Mucosa of gallbladder (tissue), 1 donor: ENCODE measurements around the gene DRAXIN. TPM values are rescaled to one million over a fixed set of nuclear protein-coding genes. Genes with fewer than 3 reads are reported as not detected.

ENCODE experiments used
- DNase-seq: peaks from one replicate; pipeline ENCODE4 v3.0.0-alpha.2; 2020; ENCODE audit warnings: low spot score
- total RNA-seq: library from RNA; stranded (reverse); gene quantifications from one replicate; pipeline ENCODE4 v1.2.1, GENCODE V29; 2021
- donor health status: DM: no; HTN: no; CAD: no.

DRAXIN gene
- total RNA-seq, 1 donor from 2014 or later: 0.12 TPM

DNA sequence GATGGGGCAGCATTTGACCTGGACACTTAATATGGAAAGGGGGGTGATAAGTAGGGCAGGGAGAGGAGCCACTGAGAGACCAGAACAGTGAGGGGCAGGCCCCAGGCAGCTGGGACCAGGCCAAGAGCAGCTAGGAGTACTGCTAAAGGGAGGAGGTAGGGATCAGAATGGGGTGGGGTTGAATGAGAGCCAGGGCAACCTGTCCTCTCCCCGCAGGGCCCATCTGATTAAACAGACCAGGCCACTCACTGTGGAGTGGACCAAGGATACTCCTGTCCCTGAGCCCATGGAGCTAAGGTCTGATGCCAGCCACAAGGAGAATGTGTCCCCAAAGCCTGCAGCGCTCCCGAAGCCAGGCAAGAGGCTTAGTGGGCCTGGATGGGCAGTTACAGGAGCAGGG lies 72.6 kb downstream of the DRAXIN start:
- no peak for DNase-seq

DNA sequence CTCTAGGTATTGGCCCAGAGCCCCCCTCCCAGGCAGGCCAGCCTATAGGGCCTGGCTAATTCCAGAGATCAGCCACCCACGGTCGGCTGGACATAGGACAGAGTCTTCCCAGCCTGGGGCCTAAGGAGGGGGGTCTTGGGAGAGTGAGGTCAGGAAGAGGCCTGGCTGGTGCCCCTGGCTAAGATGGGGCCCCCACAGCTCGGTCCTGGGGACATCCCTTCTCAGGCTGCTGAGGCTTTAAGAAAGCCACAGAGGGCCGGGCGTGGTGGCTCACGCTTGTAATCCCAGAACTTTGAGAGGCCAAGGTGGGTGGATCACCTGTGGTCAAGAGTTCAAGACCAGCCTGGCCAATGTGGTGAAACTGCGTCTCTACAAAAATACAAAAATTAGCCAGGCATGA lies 73.0 kb downstream of the DRAXIN start:
- DNase-seq: no peak

- no peak for DNase-seq
These were observed 74.3 kb downstream of the DRAXIN start for GRCh38 chr1:11765661-11766428.

DNA sequence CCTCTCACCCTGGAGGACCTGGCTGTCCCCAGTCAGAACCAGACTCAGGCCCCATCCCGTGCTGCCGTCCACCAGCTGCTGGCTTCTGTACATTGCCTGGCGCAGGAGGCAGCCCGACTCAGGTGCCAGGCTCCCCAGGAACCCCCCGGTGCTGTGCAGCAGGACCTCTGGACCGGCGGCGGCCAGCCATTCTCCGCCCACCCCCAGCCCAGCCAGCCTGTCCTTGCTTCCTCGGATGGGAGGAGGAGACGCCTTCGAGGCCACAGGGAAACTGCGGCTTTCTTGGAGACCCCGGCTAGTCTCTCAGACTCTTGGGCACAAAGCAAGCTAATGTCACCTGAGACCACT lies 74.9 kb downstream of the DRAXIN start:
- DNase-seq: no peak

GRCh38 chr1:11767922-11768704 lies 76.6 kb downstream of the DRAXIN start:
- DNase-seq: no peak

DNA sequence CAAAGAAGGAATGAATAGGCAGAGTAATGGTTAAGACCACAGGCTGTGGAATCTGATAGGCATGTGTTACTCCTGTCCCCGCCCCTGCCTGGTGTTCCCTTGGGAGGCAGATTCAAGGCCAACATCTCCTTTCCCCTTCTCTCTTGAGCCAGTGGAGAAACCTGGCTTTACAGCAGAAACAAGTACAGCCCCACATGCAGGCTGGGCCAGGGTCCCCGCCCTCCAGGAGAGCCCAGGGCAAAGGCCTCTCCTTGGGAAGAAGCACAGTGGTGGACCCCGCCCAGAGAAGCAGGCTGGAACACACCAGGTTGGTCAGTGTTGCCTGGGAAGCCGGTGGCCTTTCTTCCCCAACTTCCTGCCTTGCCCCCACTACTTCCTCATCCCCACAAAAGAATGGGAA lies 77.3 kb downstream of the DRAXIN start:
- no peak for DNase-seq

DNA sequence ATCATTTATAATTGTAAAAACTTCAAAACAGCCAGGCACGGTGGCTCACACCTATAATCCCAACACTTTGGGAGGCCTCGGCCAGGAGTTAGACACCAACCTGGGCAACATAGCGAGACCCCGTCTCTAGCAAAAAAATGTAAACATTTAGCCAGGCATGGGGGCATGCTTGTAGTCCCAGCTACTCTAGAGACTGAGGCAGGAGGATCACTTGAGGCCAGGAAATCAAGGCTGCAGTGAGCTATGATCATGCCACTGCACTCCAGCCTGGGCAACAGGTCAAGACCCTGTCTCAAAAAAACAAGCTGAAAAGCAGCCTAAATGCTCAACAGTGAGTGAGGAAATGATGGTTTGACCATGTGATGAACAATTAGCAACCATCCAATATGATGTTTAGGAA lies 77.8 kb downstream of the DRAXIN start:
- no peak for DNase-seq

GRCh38 chr1:11770011-11770410 lies 78.5 kb downstream of the DRAXIN start:
- DNase-seq: no peak

GRCh38 chr1:11771481-11772043 lies 80.1 kb downstream of the DRAXIN start:
- no peak for DNase-seq

DNA sequence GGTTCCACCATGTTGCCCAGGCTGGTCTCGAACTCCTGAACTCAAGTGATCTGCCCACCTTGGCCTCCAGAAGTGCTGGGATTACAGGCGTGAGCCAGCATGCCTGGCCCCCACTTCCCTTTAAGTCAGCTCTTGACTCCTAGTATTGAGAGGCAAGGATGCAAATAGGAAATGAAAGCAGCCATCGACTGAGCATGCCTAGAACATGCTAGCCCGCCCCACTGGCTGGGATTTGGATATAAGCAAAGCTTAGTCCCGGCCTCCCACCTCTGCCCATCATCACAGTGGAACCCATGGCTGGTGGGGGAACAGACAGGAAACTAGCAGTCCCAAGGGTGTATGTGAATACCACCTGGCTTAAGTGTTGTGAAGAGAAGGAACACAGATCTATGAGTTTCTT lies 80.9 kb downstream of the DRAXIN start:
- DNase-seq: no peak

- no peak for DNase-seq
These were observed 83.2 kb downstream of the DRAXIN start for GRCh38 chr1:11774753-11775152.

Other genes with a start within 250 kb of the DRAXIN start
- 0.09 TPM for gene DISP3, start 212.6 kb upstream of the DRAXIN start, total RNA-seq
- gene FBXO2, start 37.3 kb upstream of the DRAXIN start, total RNA-seq: 22.0 TPM
- 43.6 TPM for gene FBXO44, start 36.8 kb upstream of the DRAXIN start, total RNA-seq
- gene FBXO6, start 27.5 kb upstream of the DRAXIN start, total RNA-seq: 13.8 TPM
- 22.0 TPM for gene MAD2L2, start 10.6 kb upstream of the DRAXIN start, total RNA-seq
- gene AGTRAP, start 44.4 kb downstream of the DRAXIN start, total RNA-seq: 38.7 TPM
- 0.29 TPM for gene C1orf167, start 70.5 kb downstream of the DRAXIN start, total RNA-seq
- 47.2 TPM for gene MTHFR, start 114.3 kb downstream of the DRAXIN start, total RNA-seq
- gene CLCN6, start 114.5 kb downstream of the DRAXIN start, total RNA-seq: 27.1 TPM
- gene NPPA, start 156.1 kb downstream of the DRAXIN start, total RNA-seq: not detected
- not detected for gene NPPB, start 167.2 kb downstream of the DRAXIN start, total RNA-seq
- 68.1 TPM for gene KIAA2013, start 234.7 kb downstream of the DRAXIN start, total RNA-seq
- gene PLOD1, start 243.0 kb downstream of the DRAXIN start, total RNA-seq: 100 TPM